ENCODE data around the gene PIGR.
A peak's percentile ranks its signal among the peaks of the same experiment; 100 is the strongest.
"Not testable (repeated sequence)": the region's sequence is repeated elsewhere in the genome, so short reads cannot be mapped to it uniquely, and the experiment has no call there.

The PIGR gene

GRCh38 chr1:206923961-206924557, 22.2 kb downstream of the PIGR start:
- 100% methylated on average over 1 of the region's 4 CpGs for WGBS (ENCODE audit: insufficient coverage, insufficient read length)
- not testable (repeated sequence) for DNase-seq (ENCODE audit: low read depth, low spot score); H3K4me1 ChIP-seq (ENCODE audit: control insufficient read depth, insufficient read depth, low read length); H3K36me3 ChIP-seq (ENCODE audit: control insufficient read depth, insufficient read depth, low read length); H3K4me3 ChIP-seq (ENCODE audit: low read length); H3K27me3 ChIP-seq (ENCODE audit: control insufficient read depth, insufficient read depth, low read length); H3K27ac ChIP-seq (ENCODE audit: low read length); H3K9me3 ChIP-seq (ENCODE audit: control insufficient read depth, insufficient read depth, low read length)

DNA sequence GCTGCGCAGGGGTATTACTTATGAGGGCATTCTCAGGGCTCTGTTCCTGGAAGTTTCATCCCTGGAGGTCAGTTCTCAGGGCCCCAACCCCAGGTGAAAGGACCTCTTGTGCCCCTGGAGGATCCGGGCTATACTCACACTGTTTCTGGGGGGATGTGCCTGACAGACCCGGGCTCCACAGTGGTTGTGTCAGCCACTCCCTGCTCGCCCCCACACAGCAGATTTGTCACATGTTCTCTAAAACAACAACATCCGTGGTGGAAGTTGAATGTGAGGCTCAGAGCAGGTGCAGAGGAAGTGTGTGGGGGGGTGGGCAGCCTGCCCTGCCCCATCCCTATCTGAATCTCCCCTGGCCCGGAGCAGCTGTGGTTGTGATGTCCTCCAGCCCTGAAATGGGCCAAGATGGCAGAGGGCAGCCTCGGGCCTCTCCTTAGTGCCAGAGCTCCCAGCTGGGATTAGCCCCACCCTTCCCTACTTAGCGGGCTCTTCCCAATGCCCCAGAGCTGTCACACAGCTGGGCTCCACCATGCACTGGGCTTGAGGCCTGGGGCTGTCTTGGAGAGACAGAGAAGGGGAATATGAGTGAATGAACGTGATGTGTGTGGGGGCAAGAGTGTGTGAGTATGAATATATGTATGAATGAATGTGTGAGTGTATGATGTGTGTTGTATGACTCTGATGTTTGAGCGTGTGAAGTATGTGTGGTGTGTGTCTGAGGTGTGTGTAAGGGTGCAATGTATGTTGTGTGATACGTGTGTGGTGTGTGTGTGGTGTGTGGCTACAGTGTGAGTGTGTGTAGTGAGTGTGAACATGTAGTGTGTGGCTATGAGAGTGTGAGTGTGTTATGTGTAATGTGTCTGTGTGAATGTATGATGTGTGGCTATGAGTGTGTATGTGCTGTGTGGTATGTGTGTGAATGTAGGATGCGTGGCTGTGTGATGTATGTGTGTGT, 23.0 kb downstream of the PIGR start:
- Histone ChIP-seq H3K4me1 (ENCODE audit: control insufficient read depth, insufficient read depth, low read length) (no peaks in the 10 kb centered on the region), H3K9me3 (ENCODE audit: control insufficient read depth, insufficient read depth, low read length) (no peaks in the 10 kb centered on the region), H3K4me3 (ENCODE audit: low read length) (no peak overlapping the region), H3K27me3 (ENCODE audit: control insufficient read depth, insufficient read depth, low read length) (no peaks in the 10 kb centered on the region), H3K36me3 (ENCODE audit: control insufficient read depth, insufficient read depth, low read length) (no peaks in the 10 kb centered on the region), H3K27ac (ENCODE audit: low read length) (no peak overlapping the region)
- 100% methylated on average over 4 of the region's 12 CpGs for WGBS (ENCODE audit: insufficient coverage, insufficient read length)
- no peak for DNase-seq (ENCODE audit: low read depth, low spot score)

- no CpG with 5 or more reads among the region's 1 CpG for WGBS (ENCODE audit: insufficient coverage, insufficient read length)
- H3K4me3 ChIP-seq (ENCODE audit: low read length), result no peak overlapping the region
- H3K27ac ChIP-seq (ENCODE audit: low read length), result no peak overlapping the region
These were observed 23.7 kb downstream of the PIGR start for GRCh38 chr1:206922524-206922923.

DNA sequence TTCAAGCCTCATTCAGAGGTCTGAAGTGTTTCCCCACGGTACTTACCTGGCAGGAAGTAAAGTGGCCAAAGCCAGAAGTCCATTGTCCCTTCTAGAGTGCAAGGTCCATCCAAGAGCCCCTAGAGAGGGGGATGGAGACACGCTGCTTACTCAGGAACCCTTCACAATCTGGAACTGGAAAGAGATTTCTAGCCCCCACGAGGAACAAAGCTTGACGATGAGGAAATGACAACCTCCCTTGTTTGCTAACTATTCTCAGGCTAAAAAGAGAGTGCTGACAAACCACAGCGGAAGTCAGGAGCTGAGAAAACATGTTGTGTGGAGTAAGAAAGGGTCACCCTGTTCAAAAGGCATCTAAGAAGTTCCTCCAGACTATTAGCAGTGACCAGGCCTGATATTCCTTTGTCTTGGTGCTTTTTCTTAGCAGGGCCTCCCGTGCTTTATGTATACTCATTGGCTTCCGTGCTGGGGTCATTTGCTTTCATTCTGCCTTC, 24.4 kb downstream of the PIGR start, which contains the start of gene FCMR:
Gene FCMR (minus strand): TSS at position 170 of the 494 bp plus-strand sequence. CDS start 87 bp downstream, at position 83.
- H3K36me3 ChIP-seq (ENCODE audit: control insufficient read depth, insufficient read depth, low read length), result no peaks in the 10 kb centered on the region
- no peaks in the 10 kb centered on the region for H3K4me1 ChIP-seq (ENCODE audit: control insufficient read depth, insufficient read depth, low read length)
- DNase-seq (ENCODE audit: low read depth, low spot score), result no peak
- H3K27ac ChIP-seq (ENCODE audit: low read length), result no peak within 1 kb of the TSS
- H3K27me3 ChIP-seq (ENCODE audit: control insufficient read depth, insufficient read depth, low read length), result no peaks in the 10 kb centered on the region
- WGBS (ENCODE audit: insufficient coverage, insufficient read length), result no CpG with 5 or more reads among the region's 7 CpGs
- H3K4me3 ChIP-seq (ENCODE audit: low read length), result no peak within 1 kb of the TSS
- H3K9me3 ChIP-seq (ENCODE audit: control insufficient read depth, insufficient read depth, low read length), result no peaks in the 10 kb centered on the region

More at GRCh38 chr1:206922524-206922923, 23.7 kb downstream of the PIGR start:
- H3K27me3 ChIP-seq (ENCODE audit: control insufficient read depth, insufficient read depth, low read length), result no peaks in the 10 kb centered on the region
- no peaks in the 10 kb centered on the region for H3K4me1 ChIP-seq (ENCODE audit: control insufficient read depth, insufficient read depth, low read length)
- no peaks in the 10 kb centered on the region for H3K9me3 ChIP-seq (ENCODE audit: control insufficient read depth, insufficient read depth, low read length)
- no peaks in the 10 kb centered on the region for H3K36me3 ChIP-seq (ENCODE audit: control insufficient read depth, insufficient read depth, low read length)
- no peak for DNase-seq (ENCODE audit: low read depth, low spot score)

DNA sequence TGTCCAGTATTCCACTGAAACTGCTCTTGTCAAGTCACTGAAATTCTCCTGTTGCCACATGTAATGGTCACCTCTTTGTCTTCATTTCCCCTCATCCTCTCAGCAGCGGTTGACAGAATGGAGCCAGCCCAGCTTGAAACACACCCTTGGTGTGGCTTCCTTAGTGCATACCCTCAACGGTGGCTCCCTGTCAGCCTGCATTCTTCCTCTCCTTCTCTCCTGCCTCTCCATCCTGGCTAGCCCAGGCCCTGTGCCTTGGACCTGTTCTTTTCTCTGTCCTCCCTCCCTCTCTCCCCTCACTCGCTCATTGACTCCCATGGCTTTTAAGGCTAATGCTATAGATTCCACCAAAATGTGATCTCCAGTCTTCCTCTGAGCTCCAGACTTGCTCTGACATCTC, 28.2 kb downstream of the PIGR start:
- Histone ChIP-seq H3K36me3 (ENCODE audit: control insufficient read depth, insufficient read depth, low read length) (no peaks in the 10 kb centered on the region), H3K4me1 (ENCODE audit: control insufficient read depth, insufficient read depth, low read length) (no peaks in the 10 kb centered on the region), H3K27me3 (ENCODE audit: control insufficient read depth, insufficient read depth, low read length) (no peaks in the 10 kb centered on the region), H3K4me3 (ENCODE audit: low read length) (no peak overlapping the region), H3K27ac (ENCODE audit: low read length) (no peak overlapping the region), H3K9me3 (ENCODE audit: control insufficient read depth, insufficient read depth, low read length) (no peaks in the 10 kb centered on the region)
- no CpG with 5 or more reads among the region's 3 CpGs for WGBS (ENCODE audit: insufficient coverage, insufficient read length)
- no peak for DNase-seq (ENCODE audit: low read depth, low spot score)

GRCh38 chr1:206916000-206916709, 30.1 kb downstream of the PIGR start:
- H3K9me3 ChIP-seq (ENCODE audit: control insufficient read depth, insufficient read depth, low read length), result no peaks in the 10 kb centered on the region
- no CpG with 5 or more reads among the region's 8 CpGs for WGBS (ENCODE audit: insufficient coverage, insufficient read length)
- no peak overlapping the region for H3K4me3 ChIP-seq (ENCODE audit: low read length)

GRCh38 chr1:206915030-206915735, 31.1 kb downstream of the PIGR start:
- no peaks in the 10 kb centered on the region for H3K36me3 ChIP-seq (ENCODE audit: control insufficient read depth, insufficient read depth, low read length)
- H3K27ac ChIP-seq (ENCODE audit: low read length), result no peak overlapping the region
- DNase-seq (ENCODE audit: low read depth, low spot score), result no peak
- WGBS (ENCODE audit: insufficient coverage, insufficient read length), result no CpG with 5 or more reads among the region's 15 CpGs
- no peak overlapping the region for H3K4me3 ChIP-seq (ENCODE audit: low read length)
- H3K27me3 ChIP-seq (ENCODE audit: control insufficient read depth, insufficient read depth, low read length), result no peaks in the 10 kb centered on the region
- no peaks in the 10 kb centered on the region for H3K9me3 ChIP-seq (ENCODE audit: control insufficient read depth, insufficient read depth, low read length)
- H3K4me1 ChIP-seq (ENCODE audit: control insufficient read depth, insufficient read depth, low read length), result no peaks in the 10 kb centered on the region

More at GRCh38 chr1:206916000-206916709, 30.1 kb downstream of the PIGR start:
- H3K27me3 ChIP-seq (ENCODE audit: control insufficient read depth, insufficient read depth, low read length), result no peaks in the 10 kb centered on the region
- no peak overlapping the region for H3K27ac ChIP-seq (ENCODE audit: low read length)
- H3K36me3 ChIP-seq (ENCODE audit: control insufficient read depth, insufficient read depth, low read length), result no peaks in the 10 kb centered on the region
- DNase-seq (ENCODE audit: low read depth, low spot score), result no peak
- H3K4me1 ChIP-seq (ENCODE audit: control insufficient read depth, insufficient read depth, low read length), result no peaks in the 10 kb centered on the region

DNA sequence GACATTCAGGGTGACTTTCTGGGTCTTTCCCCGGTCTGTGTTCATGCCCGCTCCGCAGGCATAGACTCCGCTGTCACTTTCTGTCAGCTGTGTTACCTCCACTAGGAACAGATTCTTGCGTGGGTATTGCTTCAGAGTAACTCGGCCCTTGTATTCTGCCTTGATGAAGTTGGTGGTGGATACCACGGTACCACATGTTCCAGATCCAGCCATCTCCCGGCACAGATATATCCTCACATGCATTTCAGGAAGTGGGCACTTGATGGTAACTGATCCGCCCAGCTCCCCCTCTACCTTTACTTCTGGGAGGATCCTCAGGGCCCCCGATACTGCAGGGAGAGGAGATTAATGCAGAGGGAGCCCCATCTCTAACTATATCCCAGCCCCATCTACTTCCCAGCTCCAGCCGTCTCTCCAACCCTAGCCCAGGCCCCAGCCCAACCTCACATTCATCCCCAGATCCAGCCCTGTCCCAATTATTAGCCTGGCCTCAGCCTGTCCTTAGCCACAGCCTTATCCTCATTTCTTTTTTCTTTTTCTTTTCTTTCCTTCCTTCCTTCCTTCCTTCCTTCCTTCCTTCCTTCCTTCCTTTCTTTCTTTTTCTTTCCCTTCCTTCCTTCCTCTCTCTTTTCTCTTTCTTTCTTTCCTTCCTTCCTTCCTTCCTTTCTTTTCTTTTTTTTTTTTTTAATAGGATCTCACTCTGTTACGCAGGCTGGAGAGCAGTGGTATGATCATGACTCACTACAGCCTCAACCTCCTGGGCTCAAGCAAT, 32.3 kb downstream of the PIGR start:
- no peaks in the 10 kb centered on the region for H3K9me3 ChIP-seq (ENCODE audit: control insufficient read depth, insufficient read depth, low read length)
- DNase-seq (ENCODE audit: low read depth, low spot score), result no peak
- no peak overlapping the region for H3K27ac ChIP-seq (ENCODE audit: low read length)
- no peaks in the 10 kb centered on the region for H3K36me3 ChIP-seq (ENCODE audit: control insufficient read depth, insufficient read depth, low read length)
- H3K4me1 ChIP-seq (ENCODE audit: control insufficient read depth, insufficient read depth, low read length), result peaks cover 1% of the 10 kb centered on the region; the same call in 1 of the 2 replicates
- H3K4me3 ChIP-seq (ENCODE audit: low read length), result no peak overlapping the region
- H3K27me3 ChIP-seq (ENCODE audit: control insufficient read depth, insufficient read depth, low read length), result no peaks in the 10 kb centered on the region; the same call in 1 of the 2 replicates
- no CpG with 5 or more reads among the region's 12 CpGs for WGBS (ENCODE audit: insufficient coverage, insufficient read length)

DNA sequence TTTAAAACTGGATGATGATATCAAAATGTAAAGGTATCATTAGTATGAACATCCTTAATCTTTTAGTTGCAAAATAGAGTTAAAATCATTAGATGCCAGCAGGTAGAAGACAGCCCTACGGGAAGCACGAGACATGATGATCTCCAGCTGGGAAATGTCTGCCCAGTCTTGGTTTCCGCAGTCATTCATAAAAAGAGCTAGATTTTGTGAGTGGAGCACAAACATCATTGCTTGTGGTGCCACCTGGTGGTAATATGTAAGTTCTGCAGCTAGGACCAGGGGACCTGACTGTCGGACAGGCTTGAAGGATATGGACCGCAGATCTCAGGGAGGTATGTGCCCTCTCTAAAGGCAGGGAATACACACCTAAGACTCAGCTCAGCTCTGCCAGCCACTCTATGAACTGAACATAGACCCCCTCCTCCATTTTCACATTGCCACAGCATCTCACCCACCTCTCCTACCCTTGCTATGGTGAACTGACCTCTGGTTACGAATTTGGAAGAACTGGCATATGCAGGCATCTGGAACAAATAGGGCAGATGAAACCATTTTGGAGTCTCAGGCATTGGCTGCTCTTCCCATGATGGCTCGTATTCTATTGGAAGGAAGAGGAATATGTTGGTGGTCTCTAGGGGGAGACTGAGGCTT, 33.7 kb downstream of the PIGR start:
- DNase-seq (ENCODE audit: low read depth, low spot score), result peak; percentile 58
- no peaks in the 10 kb centered on the region for H3K9me3 ChIP-seq (ENCODE audit: control insufficient read depth, insufficient read depth, low read length)
- no CpG with 5 or more reads among the region's 7 CpGs for WGBS (ENCODE audit: insufficient coverage, insufficient read length)
- H3K27me3 ChIP-seq (ENCODE audit: control insufficient read depth, insufficient read depth, low read length), result no peaks in the 10 kb centered on the region; the same call in 1 of the 2 replicates
- H3K36me3 ChIP-seq (ENCODE audit: control insufficient read depth, insufficient read depth, low read length), result no peaks in the 10 kb centered on the region
- H3K4me3 ChIP-seq (ENCODE audit: low read length), result no peak overlapping the region
- H3K4me1 ChIP-seq (ENCODE audit: control insufficient read depth, insufficient read depth, low read length), result peaks cover 1% of the 10 kb centered on the region; the same call in 1 of the 2 replicates
- H3K27ac ChIP-seq (ENCODE audit: low read length), result no peak overlapping the region

Measured in iPS DF 6.9 (cell line).